SW 1271 (cell line): ENCODE measurements around the gene CCM2.

Source experiments
- DNase-seq, 2 experiments: peaks; one replicate each; lab custom pipeline; 2025; lab: John Stamatoyannopoulos, UW

The CCM2 gene

DNA sequence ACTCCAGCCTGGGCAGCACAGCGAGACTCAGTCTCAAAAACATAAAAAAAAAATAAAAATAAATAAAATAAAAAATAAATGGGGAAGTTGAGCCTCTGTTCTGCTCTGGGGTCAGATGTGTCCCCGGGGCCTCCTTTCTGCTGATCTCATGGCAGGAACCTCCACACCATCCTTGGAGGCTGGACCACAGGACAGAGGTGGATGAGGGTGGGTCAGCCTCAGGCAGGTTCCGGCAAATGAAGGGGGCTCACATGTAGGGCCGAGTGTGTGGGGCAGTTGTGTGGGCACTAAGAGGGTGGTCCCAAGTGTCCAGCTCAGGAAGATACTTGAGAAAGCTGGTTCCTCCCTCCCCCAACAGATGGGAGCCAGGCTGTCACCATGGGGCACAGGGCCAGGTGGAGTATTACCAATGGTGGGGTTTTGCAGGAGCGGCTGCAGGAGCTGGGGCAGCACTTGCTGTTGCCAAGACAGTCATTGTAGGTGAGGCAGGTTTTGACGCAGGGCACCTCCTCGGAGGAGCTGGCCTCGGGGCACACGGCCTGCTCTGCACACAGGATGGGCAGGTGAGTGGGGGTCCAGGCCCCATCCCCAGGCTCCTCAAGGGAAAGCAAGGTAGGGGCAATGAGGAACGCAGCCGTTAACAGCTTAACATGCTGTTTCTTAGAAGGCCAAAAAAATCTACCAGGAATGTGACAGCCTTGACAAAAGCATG is 125.3 kb downstream of the CCM2 start:
- DNase-seq: no peak
